GM18951 (cell line): Measurements from ENCODE around the gene CFAP92.

Source experiments
- POLR2A ChIP-seq: IDR thresholded peaks from 4 replicates; pipeline ENCODE4 v1.6.1; 2011; ENCODE audit warnings: mild to moderate bottlenecking; ENCODE audit not compliant: insufficient read length, insufficient read depth; ENCODE audit errors: extremely low read depth
- in situ Hi-C: fragments of 300-500 bp; cut with MboI; formaldehyde crosslinking; loops from one replicate; pipeline ENCODE4 v1.12.0; 2022; ENCODE audit warnings: low sequenced_read_pairs, mixed read lengths, inconsistent platforms; ENCODE audit not compliant: unreplicated experiment

Gene CFAP92

DNA sequence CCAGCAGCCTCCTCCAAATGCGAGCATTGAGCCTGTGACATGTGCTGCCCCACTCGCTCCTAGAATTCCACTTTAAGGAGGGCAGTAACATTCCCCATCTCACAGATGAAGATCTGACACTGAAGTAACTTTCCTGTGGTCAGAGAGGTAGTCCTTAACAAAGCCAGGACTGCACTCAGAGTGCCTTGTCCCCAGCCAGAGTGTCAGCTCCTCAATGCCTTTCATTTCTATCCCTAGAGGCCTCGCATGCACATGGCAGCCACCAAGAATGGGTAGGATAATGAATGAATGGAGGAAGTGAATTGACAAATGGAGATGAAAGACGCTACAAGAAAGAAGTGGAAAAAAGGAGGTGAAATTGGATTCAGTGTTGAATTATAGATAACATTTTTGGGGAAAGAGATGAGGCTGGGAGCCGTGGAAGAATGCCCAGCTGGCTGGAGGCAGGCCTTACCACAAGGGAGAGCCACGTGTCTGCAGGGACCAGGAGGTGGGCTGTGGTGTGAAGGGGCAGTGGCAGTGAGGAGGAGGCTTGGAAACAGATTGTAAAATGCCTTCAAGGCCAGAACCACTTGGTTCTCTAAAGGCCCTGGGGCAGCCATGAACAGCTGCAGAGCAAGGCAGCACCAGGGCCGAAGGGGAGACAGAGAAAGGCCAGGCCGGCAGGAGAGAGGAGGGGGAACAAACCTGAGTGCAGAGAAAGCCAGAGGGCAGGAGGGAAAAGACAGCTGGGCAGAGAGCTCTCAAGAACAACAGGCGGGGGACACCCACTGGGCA is 10.4 kb downstream of the CFAP92 start:
- in situ Hi-C loops, result no loop called here
- TF ChIP-seq POLR2A, result no peak

DNA sequence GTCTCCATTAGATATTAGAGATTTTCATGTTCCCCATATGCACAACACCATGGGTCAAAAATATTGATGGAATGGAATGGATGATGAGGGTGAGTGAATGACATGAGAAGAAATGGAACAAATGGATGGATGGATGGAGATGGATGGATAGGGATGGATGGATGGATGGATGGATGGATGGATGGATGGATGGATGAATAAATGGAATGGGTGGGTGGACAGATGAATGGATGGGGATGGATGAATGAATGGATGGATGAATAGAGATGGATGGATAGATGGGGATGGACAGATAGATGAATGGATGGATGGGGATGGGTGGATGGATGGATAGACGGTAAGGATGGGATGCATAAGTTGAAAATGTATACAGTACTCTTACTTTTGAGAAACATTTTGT is 18.6 kb downstream of the CFAP92 start:
- TF ChIP-seq POLR2A, result no peak
- in situ Hi-C loops, result no loop called here

DNA sequence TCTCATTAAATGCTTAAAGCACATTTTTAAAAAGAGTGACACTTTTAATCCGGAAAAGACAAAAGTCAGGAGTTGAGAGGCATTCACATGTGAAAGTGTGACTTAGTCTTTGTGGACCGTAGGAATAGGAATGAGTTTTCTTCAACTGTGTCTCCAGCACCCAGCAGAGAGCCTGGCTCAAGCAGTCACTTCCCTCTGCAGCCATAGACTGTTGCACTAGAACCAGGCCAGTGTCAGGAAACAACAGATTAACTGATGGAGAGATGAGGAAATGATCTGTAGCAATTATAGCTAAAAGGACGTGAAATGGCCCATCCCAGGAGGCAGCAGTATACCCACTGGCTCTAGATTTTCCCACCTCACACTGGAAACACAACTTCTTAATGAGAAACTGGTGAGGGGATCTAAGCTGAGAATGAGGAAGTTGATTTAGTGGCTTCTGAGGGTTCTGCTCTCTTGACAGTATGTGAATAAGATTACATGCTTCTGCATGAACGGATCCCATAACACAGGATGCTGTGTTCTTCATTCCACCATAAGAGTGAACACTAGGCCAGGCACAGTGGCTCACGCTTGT is 19.8 kb downstream of the CFAP92 start:
- TF ChIP-seq POLR2A, result no peak
- in situ Hi-C loops, result no loop called here

GRCh38 chr3:128971421-128972100 is 22.3 kb downstream of the CFAP92 start:
- in situ Hi-C loops, result no loop called here
- TF ChIP-seq POLR2A, result no peak

GRCh38 chr3:128970740-128971047 is 23.2 kb downstream of the CFAP92 start:
- in situ Hi-C loops, result no loop called here
- no peak for TF ChIP-seq POLR2A

GRCh38 chr3:128969993-128970739 is 23.7 kb downstream of the CFAP92 start:
- TF ChIP-seq POLR2A, result no peak
- in situ Hi-C loops, result no loop called here

DNA sequence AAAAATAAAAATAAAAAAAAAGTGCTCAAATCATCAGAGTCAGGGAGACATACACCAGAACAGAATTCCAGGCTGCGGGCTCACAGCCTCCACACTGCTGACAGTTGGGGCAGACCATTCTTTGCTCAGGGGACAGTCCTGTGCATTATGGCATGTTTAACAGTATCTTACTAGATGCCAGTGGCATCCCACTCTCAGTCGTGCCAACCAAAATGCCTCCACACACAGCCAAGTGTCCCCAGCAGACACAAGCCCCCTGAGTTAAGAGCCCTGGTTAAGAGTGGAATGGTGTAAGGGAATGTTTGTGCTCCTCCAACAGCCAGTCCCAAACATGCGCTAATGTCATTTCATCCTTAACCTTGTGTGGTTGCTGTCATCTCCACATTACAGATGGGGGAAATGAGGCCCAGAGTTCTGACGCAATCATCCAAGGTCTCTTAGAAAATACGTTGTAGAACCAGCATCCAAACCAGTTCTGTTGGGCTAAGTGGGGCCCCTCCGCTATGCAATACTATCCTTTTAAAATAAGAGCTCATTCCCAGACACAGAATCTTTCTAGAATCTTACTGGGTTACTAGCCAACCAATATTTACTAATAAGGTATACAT is 26.0 kb downstream of the CFAP92 start:
- in situ Hi-C loops, result no loop called here
- TF ChIP-seq POLR2A, result no peak

GRCh38 chr3:128965818-128966217 is 28.1 kb downstream of the CFAP92 start:
- in situ Hi-C loops, result no loop called here
- no peak for TF ChIP-seq POLR2A

- in situ Hi-C loops, result no loop called here
- TF ChIP-seq POLR2A, result no peak
Measured at GRCh38 chr3:128965280-128965679, 28.6 kb downstream of the CFAP92 start.

DNA sequence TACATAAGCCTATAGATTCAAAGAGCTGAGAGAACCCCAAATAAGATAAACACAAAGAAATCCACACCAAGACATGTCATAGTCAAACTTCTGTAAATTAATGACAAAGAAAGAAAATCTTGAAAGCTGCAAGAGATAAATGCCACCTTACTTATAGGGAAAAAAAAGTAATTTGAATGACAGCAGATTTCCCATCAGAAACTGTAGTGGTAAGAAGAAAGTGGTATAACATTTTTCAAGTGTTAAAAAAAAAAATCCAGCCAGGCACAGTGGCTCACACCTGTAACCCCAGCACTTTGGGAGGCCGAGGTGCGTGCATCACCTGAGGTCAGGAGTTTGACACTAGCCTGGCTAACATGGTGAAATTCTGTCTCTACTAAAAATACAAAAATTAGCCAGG is 37.4 kb downstream of the CFAP92 start:
- TF ChIP-seq POLR2A, result no peak
- in situ Hi-C loops, result no loop called here

GRCh38 chr3:128950223-128950938 is 43.5 kb downstream of the CFAP92 start:
- in situ Hi-C loops, result no loop called here
- no peak for TF ChIP-seq POLR2A

GRCh38 chr3:128949158-128949557 is 44.7 kb downstream of the CFAP92 start:
- no peak for TF ChIP-seq POLR2A
- in situ Hi-C loops, result no loop called here
